ENCODE measurements around the gene NEUROD1. TPM values are rescaled to one million over a fixed set of nuclear protein-coding genes. Genes with fewer than 3 reads are reported as not detected.
"Not testable (repeated sequence)": the region's sequence is repeated elsewhere in the genome, so short reads cannot be mapped to it uniquely, and the experiment has no call there.

NEUROD1 gene
- total RNA-seq, 1 experiment from 2014 or later = not detected

DNA sequence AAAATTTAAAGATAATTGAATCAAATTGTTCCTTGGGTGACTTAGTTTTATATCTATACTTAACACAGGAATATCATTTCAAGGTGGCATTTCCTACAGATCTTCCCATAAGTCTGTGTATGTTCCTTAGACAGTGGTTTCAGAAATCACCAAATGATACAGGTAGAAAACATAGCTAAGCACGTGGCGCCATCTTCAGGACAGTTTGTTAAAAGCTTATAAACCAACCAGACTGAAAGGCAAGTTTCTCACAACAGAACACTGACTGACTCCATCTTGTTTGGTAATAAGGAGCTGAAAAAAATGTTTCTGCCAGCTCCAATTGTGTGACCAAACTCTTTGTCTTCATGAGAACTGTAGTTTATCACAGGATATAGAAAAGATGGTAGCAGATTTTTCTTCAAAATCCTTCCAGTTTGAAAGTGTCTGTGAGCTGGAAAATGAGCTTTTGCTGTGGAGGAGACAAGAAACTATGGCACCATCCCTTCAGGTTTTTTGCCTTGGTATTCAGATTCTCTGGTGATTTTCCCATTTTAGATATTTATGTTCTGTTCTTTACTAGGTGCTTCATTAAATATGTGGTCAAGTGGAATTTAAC lies 34.8 kb upstream of the NEUROD1 start:
- DNase-seq = peak; percentile 77
- Mint-ChIP-seq H3K27ac (ENCODE audit: unreplicated experiment) (no peak overlapping the region), H3K9me3 (ENCODE audit: low read depth, unreplicated experiment) (no peaks in the 10 kb centered on the region), H3K4me3 (ENCODE audit: low read depth, unreplicated experiment) (no peak overlapping the region), H3K27me3 (ENCODE audit: unreplicated experiment) (no peaks in the 10 kb centered on the region), H3K4me1 (ENCODE audit: low read depth, unreplicated experiment) (no peaks in the 10 kb centered on the region), H3K36me3 (ENCODE audit: insufficient read depth, unreplicated experiment) (no peaks in the 10 kb centered on the region)
- CTCF ChIA-PET = interaction anchor here (0.7 to 4.5 kb wide), 14 partner anchors 23 to 1591 kb away, joined by 3 to 91 read pairs (median 5); partner anchors contain the start of gene CERKL
- no TSS peak for BruUV-seq (replicated peaks)
- TF ChIP-seq, protein P1, sequence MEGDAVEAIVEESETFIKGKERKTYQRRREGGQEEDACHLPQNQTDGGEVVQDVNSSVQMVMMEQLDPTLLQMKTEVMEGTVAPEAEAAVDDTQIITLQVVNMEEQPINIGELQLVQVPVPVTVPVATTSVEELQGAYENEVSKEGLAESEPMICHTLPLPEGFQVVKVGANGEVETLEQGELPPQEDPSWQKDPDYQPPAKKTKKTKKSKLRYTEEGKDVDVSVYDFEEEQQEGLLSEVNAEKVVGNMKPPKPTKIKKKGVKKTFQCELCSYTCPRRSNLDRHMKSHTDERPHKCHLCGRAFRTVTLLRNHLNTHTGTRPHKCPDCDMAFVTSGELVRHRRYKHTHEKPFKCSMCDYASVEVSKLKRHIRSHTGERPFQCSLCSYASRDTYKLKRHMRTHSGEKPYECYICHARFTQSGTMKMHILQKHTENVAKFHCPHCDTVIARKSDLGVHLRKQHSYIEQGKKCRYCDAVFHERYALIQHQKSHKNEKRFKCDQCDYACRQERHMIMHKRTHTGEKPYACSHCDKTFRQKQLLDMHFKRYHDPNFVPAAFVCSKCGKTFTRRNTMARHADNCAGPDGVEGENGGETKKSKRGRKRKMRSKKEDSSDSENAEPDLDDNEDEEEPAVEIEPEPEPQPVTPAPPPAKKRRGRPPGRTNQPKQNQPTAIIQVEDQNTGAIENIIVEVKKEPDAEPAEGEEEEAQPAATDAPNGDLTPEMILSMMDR (IDR thresholded peaks at IDR 0.05; ENCODE audit: unreplicated experiment) = peak; percentile 42
- intact Hi-C loops (cut with micrococcal nuclease; ENCODE audit: unreplicated experiment) = loop anchor here (1.0 to 10.0 kb wide), 5 partner anchors 142 to 1590 kb away; no protein-coding TSS in a partner anchor

DNA sequence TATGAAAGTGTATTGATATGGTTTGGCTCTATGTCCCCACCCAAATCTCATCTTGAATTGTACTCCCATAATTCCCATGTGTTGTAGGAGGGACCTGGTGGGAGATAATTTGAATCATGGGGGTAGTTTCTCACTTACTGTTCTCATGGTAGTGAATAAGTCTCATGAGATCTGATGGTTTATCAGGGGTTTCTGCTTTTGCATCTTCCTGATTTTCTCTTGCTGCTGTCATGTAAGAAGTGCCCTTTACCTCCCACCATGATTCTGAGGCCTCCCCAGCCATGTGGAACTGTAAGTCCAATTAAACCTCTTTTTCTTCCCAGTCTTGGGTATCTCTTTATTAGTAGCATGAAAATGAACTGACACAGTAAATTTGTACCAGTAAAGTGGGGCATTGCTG lies 30.7 kb upstream of the NEUROD1 start:
- intact Hi-C loops (cut with micrococcal nuclease; ENCODE audit: unreplicated experiment) = loop anchor here (10.0 kb wide), 1 partner anchor 1586 kb away; no protein-coding TSS in a partner anchor
- CTCF ChIA-PET = not testable (repeated sequence)

DNA sequence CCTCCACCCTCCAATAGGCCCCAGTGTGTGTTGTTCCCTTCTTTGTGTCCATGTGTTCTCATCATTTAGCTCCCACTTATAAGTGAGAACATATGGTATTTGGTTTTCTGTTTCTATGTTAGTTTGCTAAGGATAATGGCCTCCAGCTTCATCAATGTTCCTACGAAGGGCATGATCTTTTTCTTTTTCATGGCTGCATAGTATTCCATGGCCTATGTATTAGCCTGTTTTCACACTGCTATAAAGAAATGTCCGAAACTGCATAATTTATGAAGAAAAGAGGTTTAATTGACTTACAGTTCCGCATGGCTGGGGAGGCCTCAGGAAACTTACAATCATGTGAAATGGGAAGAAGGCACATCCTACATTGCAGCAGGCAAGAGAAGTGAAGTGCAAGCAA lies 22.2 kb upstream of the NEUROD1 start:
- intact Hi-C loops (cut with micrococcal nuclease; ENCODE audit: unreplicated experiment); H3K27ac Mint-ChIP-seq (ENCODE audit: unreplicated experiment); BruUV-seq (replicated peaks); H3K4me3 Mint-ChIP-seq (ENCODE audit: low read depth, unreplicated experiment); H3K36me3 Mint-ChIP-seq (ENCODE audit: insufficient read depth, unreplicated experiment); H3K9me3 Mint-ChIP-seq (ENCODE audit: low read depth, unreplicated experiment); DNase-seq; H3K27me3 Mint-ChIP-seq (ENCODE audit: unreplicated experiment); H3K4me1 Mint-ChIP-seq (ENCODE audit: low read depth, unreplicated experiment); CTCF ChIA-PET: not testable (repeated sequence)

More for the DNA sequence above, 30.7 kb upstream of the NEUROD1 start:
- not testable (repeated sequence) for H3K36me3 Mint-ChIP-seq (ENCODE audit: insufficient read depth, unreplicated experiment); H3K27ac Mint-ChIP-seq (ENCODE audit: unreplicated experiment); BruUV-seq (replicated peaks); H3K9me3 Mint-ChIP-seq (ENCODE audit: low read depth, unreplicated experiment); H3K4me3 Mint-ChIP-seq (ENCODE audit: low read depth, unreplicated experiment); H3K4me1 Mint-ChIP-seq (ENCODE audit: low read depth, unreplicated experiment); DNase-seq; H3K27me3 Mint-ChIP-seq (ENCODE audit: unreplicated experiment)

DNA sequence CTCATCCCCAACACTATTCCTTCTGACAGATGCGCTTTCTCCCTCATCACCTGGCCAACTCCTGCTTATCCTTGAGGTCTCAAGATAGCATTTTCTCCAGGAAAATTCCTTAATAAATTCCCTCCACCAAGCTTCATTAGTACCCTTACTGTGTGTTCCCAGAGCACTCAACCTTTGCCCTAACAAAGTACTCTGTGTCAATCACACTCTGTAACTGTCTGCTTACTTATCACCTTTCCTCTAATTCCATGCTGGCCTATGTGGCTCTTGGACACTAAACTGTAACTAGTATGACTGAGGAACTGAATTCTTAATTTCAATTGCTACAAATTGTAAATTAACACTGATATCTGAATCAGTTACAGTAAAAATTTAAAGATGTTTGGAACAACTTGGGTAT lies 17.9 kb upstream of the NEUROD1 start:
- no peak overlapping the region for H3K27ac Mint-ChIP-seq (ENCODE audit: unreplicated experiment)
- TF ChIP-seq, protein P1 (IDR thresholded peaks at IDR 0.05; ENCODE audit: unreplicated experiment) = no peak
- BruUV-seq (replicated peaks) = no TSS peak
- DNase-seq = no peak
- no peaks in the 10 kb centered on the region for H3K9me3 Mint-ChIP-seq (ENCODE audit: low read depth, unreplicated experiment)
- no peaks in the 10 kb centered on the region for H3K4me1 Mint-ChIP-seq (ENCODE audit: low read depth, unreplicated experiment)
- intact Hi-C loops (cut with micrococcal nuclease; ENCODE audit: unreplicated experiment) = no loop called here
- H3K36me3 Mint-ChIP-seq (ENCODE audit: insufficient read depth, unreplicated experiment) = no peaks in the 10 kb centered on the region
- no peak overlapping the region for H3K4me3 Mint-ChIP-seq (ENCODE audit: low read depth, unreplicated experiment)
- CTCF ChIA-PET = no interaction called here
- H3K27me3 Mint-ChIP-seq (ENCODE audit: unreplicated experiment) = no peaks in the 10 kb centered on the region

DNA sequence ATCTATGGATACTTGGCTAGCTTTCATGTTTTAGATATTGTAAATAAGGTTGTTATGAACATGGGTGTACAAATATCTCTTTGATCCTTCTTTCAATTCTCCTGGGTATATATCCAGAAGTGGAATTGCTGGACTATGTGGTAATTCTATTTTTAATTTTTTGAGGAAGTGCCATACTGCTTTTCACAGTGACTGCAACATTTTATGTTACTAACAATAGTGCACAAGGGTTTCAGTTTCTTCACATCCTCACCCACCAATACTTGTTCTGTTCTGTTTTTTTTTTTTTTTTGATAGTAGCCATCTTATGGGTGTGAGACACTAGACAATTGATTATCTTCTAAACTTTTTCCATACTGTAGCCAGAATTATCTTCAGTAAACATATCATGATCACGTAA lies 17.3 kb upstream of the NEUROD1 start:
- Mint-ChIP-seq H3K36me3 (ENCODE audit: insufficient read depth, unreplicated experiment) (no peaks in the 10 kb centered on the region), H3K4me1 (ENCODE audit: low read depth, unreplicated experiment) (no peaks in the 10 kb centered on the region), H3K9me3 (ENCODE audit: low read depth, unreplicated experiment) (no peaks in the 10 kb centered on the region), H3K27me3 (ENCODE audit: unreplicated experiment) (no peaks in the 10 kb centered on the region), H3K27ac (ENCODE audit: unreplicated experiment) (no peak overlapping the region), H3K4me3 (ENCODE audit: low read depth, unreplicated experiment) (no peak overlapping the region)
- no TSS peak for BruUV-seq (replicated peaks)
- no peak for DNase-seq
- TF ChIP-seq, protein P1 (IDR thresholded peaks at IDR 0.05; ENCODE audit: unreplicated experiment) = no peak
- CTCF ChIA-PET = no interaction called here
- intact Hi-C loops (cut with micrococcal nuclease; ENCODE audit: unreplicated experiment) = no loop called here

Data from Calu3 (cell line).